NCI-H446 treated with DMSO at 0.1 percent for 48 hours (cell line): Measurements from ENCODE around the gene TERT.
"Not testable (repeated sequence)": the region's sequence is repeated elsewhere in the genome, so short reads cannot be mapped to it uniquely, and the experiment has no call there.

ENCODE experiments used
- DNase-seq: peaks from one replicate; lab custom pipeline; 2025; lab: John Stamatoyannopoulos, UW

The TERT gene

DNA sequence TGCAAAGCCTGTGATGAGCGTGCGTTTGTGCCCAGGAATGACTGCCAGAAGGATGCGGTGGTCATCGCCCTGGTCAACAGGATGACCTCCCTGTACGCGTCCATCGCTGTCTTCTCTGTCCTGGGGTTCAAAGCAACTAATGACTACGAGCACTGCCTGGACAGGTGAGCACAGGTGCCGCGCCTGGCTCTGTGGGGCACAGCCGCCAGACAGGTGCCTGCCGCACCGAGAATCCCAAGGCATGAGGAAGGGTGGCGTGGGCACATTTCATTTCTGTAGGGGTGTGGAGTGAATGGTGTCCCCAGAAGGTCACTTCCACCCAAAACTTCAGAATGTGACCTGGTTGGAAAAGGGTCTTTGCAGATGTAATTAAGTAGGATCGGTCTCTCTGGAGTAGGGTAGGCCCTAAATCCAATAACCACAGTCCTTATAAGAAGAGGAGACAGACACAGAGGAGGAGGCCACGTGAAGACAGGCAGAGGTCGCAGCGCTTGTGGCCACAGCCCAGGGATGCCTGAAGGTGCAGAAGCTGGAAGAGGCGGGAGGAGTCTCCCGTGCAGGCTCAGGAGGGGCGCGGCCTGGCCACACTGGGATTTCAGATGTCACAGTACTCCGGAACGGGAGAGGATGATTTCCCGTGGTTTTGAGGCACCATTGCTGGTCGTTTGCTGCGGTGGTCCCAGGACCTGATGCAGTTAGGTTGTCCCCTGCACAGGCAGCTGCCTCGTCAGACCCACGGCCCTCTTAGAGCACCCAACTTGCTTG lies 54.2 kb downstream of the TERT start:
- no peak for DNase-seq

DNA sequence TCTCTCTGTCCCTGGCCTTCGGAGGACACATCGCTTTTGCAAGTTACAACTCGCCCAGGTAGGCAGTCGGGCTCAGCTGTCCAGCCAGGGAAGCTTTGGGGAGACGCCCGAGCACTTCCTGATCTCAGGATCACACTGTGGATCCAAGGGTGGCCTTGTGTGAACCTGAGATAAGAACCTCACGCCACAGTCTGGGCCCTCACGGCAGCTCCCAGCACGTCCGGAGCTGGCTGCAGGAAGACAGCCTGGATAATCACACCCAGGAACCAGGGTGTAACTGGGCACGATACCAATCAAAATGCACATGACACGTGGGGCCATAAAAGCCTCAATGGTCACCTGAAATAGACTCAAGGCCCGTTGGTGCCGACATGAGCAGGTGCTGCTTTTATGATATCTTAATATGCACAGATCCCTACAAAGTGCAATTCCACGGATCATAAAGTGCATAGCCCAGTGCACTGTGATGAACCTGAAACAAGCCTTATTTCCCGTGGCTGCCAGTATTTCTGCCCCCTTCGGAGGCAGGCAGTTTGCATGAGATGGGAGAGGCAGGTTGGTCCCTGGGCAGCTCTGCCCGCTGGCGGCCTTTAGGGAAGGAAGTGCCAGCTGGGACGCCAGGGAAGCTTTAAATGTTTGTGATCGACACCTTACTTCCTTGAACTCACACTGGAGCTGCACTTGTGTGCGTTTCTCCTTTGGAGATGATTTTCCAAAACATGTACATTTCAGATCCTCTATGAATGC lies 55.2 kb downstream of the TERT start:
- DNase-seq: no peak

GRCh38 chr5:1235838-1236237 lies 59.0 kb downstream of the TERT start:
- no peak for DNase-seq

GRCh38 chr5:1235379-1235778 lies 59.5 kb downstream of the TERT start:
- DNase-seq: no peak

DNA sequence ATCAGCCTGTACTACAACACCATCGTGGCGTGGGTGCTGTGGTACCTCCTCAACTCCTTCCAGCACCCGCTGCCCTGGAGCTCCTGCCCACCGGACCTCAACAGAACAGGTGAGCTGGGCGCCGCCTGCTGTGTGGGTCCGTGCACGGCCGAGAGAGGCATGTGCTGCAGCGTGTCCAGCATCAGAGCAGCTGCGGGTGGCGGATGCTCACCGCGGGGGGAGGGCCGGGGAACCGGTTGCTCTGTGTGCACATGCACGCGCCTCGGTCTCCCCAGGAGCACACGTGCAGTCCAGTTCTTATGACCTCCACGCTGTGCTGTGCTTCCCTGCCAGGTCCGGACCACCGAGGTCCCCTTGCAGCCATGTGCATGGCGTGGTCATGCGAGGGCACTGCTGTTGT lies 62.1 kb downstream of the TERT start:
- DNase-seq: no peak

- no peak for DNase-seq
Observed at GRCh38 chr5:1231354-1231905, 63.4 kb downstream of the TERT start.

- DNase-seq: no peak
Observed at GRCh38 chr5:1230551-1230950, 64.3 kb downstream of the TERT start.

DNA sequence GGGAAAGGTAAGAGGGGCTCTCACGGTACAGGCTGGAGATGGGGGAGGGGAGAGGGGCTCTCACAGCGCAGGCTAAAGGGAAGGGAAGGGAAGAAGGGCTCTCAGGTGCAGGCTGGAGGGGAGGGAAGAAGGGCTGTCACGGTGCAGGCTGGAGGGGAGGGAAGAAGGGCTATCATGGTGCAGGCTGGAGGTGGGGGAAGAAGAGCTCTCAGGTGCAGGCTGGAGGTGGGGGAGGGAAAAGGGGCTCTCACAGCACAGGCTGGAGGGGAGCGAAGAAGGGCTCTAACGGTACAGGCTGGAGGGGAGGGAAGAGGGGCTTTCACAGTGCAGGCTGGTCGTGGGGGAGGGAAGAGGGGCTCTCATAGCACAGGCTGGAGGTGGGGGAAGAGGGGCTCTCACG lies 65.0 kb downstream of the TERT start:
- DNase-seq: no peak

- not testable (repeated sequence) for DNase-seq
Observed at GRCh38 chr5:1229023-1229422, 65.8 kb downstream of the TERT start.

GRCh38 chr5:1228120-1228519 lies 66.7 kb downstream of the TERT start:
- DNase-seq: no peak

DNA sequence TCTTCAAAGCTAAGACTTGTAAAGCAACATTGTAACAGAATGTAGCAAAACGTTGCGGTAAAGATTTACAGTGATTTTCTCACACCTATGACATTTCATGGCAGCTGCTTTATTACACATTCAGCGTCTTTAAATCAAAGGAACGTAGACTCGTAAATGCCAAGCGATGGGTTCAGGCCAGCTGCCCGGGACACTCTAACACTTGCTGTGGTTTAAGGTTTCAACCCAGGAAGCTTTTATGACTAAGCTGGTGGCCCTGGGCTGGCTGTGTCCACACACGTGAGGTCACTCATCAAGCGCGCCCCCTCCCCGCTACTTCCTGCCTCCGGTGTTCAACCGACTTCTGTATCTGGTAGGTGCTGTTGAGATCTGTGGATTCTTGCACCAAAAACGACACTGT lies 67.2 kb downstream of the TERT start:
- DNase-seq: no peak

- DNase-seq: no peak
Observed at GRCh38 chr5:1226839-1227581, 67.9 kb downstream of the TERT start.

GRCh38 chr5:1226231-1226630 lies 68.6 kb downstream of the TERT start:
- no peak for DNase-seq

DNA sequence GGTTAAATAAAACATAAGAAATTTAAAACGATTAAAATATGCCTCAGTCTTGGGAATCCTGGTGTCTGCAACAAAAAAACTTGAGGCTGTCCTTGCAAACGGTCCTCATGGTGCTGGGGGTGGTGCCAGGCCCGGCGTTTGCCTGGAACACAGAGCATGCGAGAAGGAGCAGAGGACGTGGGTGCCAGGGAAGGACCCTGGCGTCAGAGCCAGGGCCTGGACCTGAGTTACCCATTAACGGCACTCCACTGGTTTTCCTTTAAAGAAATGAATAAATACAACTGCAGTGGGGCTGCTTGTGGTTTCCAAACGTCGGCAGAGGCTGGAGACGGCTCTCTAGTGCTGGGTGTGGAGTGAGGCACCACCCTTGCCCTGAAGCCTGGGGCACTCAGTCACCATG lies 69.8 kb downstream of the TERT start, which contains the start of gene SLC6A18:
Gene SLC6A18 (plus strand): TSS at position 301 of the 400 bp plus-strand sequence. CDS start 97 bp downstream, at position 398.
- no peak for DNase-seq

- no peak for DNase-seq
Observed at GRCh38 chr5:1224631-1225030, 70.2 kb downstream of the TERT start.

GRCh38 chr5:1223278-1223670 lies 71.6 kb downstream of the TERT start:
- DNase-seq: no peak

GRCh38 chr5:1222621-1223277 lies 72.1 kb downstream of the TERT start:
- no peak for DNase-seq

GRCh38 chr5:1222147-1222546 lies 72.7 kb downstream of the TERT start:
- no peak for DNase-seq

- DNase-seq: no peak
Observed at GRCh38 chr5:1221721-1222120, 73.1 kb downstream of the TERT start.

DNA sequence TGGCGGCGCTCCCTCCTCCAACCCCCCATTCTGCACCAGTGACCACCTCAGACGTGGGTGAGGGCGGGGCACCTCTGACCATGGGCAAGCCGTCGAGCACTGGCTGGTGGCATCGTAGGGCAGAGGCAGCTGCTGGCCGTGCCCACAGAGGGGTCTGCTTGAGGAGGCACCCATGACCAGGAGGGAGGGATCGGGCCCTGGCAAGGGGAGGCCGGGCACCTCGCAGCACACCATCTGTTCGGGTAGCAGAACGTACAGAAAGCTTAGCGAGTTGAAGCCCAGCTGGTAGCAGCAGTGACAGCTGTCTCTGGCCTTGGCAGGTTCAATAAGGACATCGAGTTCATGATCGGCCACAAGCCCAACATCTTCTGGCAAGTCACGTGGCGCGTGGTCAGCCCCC lies 74.0 kb downstream of the TERT start:
- DNase-seq: no peak

- DNase-seq: no peak
Observed at GRCh38 chr5:1220351-1220750, 74.5 kb downstream of the TERT start.

DNA sequence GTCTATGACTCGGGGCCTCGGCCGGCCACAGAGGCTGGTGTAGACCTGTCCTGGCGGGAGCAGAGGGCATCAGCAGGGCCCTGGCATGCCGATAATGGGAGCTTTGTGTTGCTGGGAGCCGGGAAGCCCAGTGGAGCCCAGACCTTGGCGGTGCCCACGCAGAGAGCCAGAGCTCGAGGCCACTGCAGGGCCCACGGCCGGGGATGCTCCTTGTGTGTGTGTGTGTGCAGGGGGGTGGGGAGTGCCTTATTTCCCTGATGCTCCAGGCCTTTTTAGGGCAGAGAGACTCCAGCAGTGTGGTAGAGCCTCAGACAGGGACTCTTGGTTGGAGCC lies 75.1 kb downstream of the TERT start:
- no peak for DNase-seq
